Neural cell (in vitro differentiated cells): ENCODE data around the gene MAJIN. TPM values are rescaled to one million over a fixed set of nuclear protein-coding genes. Genes with fewer than 3 reads are reported as not detected.

ENCODE experiments used
- H2AFZ ChIP-seq: fragments of 200-600, 300-800 bp; sonication (generic), shearing (Covaris generic); 2 replicates; pipeline ENCODE4 v1.6.0; 2014; ENCODE audit warnings: low read depth, mild to moderate bottlenecking, antibody characterized with exemption, low read length, moderate library complexity
- H3F3A ChIP-seq: fragments of 200-600 bp; shearing (Covaris generic); 2 replicates; pipeline ENCODE4 v1.6.1; 2016; ENCODE audit warnings: mild to moderate bottlenecking, moderate library complexity, mixed read lengths, antibody characterized with exemption, low read length; ENCODE audit not compliant: insufficient read depth, poor library complexity, severe bottlenecking
- H3K27ac ChIP-seq: fragments of 200-600, 300-800 bp; sonication (generic), shearing (Covaris generic); 2 replicates; pipeline ENCODE4 v1.5.1; 2014; ENCODE audit warnings: mild to moderate bottlenecking, low read length, moderate library complexity
- H3K27me3 ChIP-seq: fragments of 300-800, 200-600 bp; sonication (generic), shearing (Covaris generic); 2 replicates; pipeline ENCODE4 v1.6.0; 2014; ENCODE audit warnings: mild to moderate bottlenecking, low read depth, low read length, moderate library complexity; ENCODE audit not compliant: insufficient read depth
- H3K36me3 ChIP-seq: fragments of 300-800, 200-600 bp; sonication (generic), shearing (Covaris generic); 2 replicates; pipeline ENCODE4 v1.5.1; 2014; ENCODE audit warnings: mild to moderate bottlenecking, antibody characterized with exemption, low read length, moderate library complexity; ENCODE audit not compliant: insufficient read depth
- H3K4me2 ChIP-seq: fragments of 300-800, 200-600 bp; sonication (generic), shearing (Covaris generic); 2 replicates; pipeline ENCODE4 v1.6.0; 2014; ENCODE audit warnings: mild to moderate bottlenecking, low read length
- H3K4me3 ChIP-seq: fragments of 300-800, 200-600 bp; sonication (generic), shearing (Covaris generic); 2 replicates; pipeline ENCODE4 v1.5.1; 2014; ENCODE audit warnings: mild to moderate bottlenecking, low read length, moderate library complexity
- H3K79me2 ChIP-seq: fragments of 200-600 bp; shearing (Covaris generic); replicated peaks from 2 replicates; pipeline ENCODE4 v1.6.0; 2014; ENCODE audit warnings: mild to moderate bottlenecking, low read length, moderate library complexity; ENCODE audit not compliant: insufficient read depth
- H3K9ac ChIP-seq: fragments of 300-800, 200-600 bp; sonication (generic), shearing (Covaris generic); 2 replicates; pipeline ENCODE4 v1.6.1; 2016; ENCODE audit warnings: mild to moderate bottlenecking, low read length, mixed read lengths
- H3K9me2 ChIP-seq: fragments of 200-600 bp; shearing (Covaris generic); 2 replicates; pipeline ENCODE4 v1.6.1; 2016; ENCODE audit warnings: mild to moderate bottlenecking, low read length, mixed read lengths; ENCODE audit not compliant: insufficient read depth
- H3K9me3 ChIP-seq: fragments of 200-600, 300-800 bp; sonication (generic), shearing (Covaris generic); 2 replicates; pipeline ENCODE4 v1.6.1; 2016; ENCODE audit warnings: mild to moderate bottlenecking, mixed run types, low read length, moderate library complexity, mixed read lengths
- H4K20me1 ChIP-seq: fragments of 200-600 bp; shearing (Covaris generic); 2 replicates; pipeline ENCODE4 v1.6.1; 2016; ENCODE audit warnings: mild to moderate bottlenecking, mixed run types; ENCODE audit not compliant: insufficient read depth
- EP300 ChIP-seq: fragments of 450-650 bp; conservative IDR thresholded peaks from 2 replicates; pipeline ENCODE4 v1.6.1; 2014; ENCODE audit warnings: antibody characterized with exemption, mild to moderate bottlenecking, moderate library complexity; ENCODE audit not compliant: poor library complexity, severe bottlenecking
- EZH2 ChIP-seq: fragments of 200-600, 300-800 bp; shearing (Covaris generic), sonication (generic); IDR thresholded peaks from 2 replicates; pipeline ENCODE4 v1.6.1; 2014; ENCODE audit warnings: antibody characterized with exemption, low read length, borderline replicate concordance, mild to moderate bottlenecking; ENCODE audit not compliant: insufficient read depth, poor library complexity, severe bottlenecking
- MXI1 ChIP-seq: fragments of 450-650 bp; conservative IDR thresholded peaks from 2 replicates; pipeline ENCODE4 v1.6.1; 2014; ENCODE audit warnings: antibody characterized with exemption, mild to moderate bottlenecking; ENCODE audit not compliant: poor library complexity, severe bottlenecking
- POLR2AphosphoS5 ChIP-seq: IDR thresholded peaks from 2 replicates; pipeline ENCODE4 v1.6.1; 2012
- RAD21 ChIP-seq: fragments of 450-650 bp; conservative IDR thresholded peaks from 2 replicates; pipeline ENCODE4 v1.6.1; 2014; ENCODE audit warnings: antibody characterized with exemption, mild to moderate bottlenecking, moderate library complexity
- SMC3 ChIP-seq: fragments of 450-650 bp; conservative IDR thresholded peaks from 2 replicates; pipeline ENCODE4 v1.6.1; 2014; ENCODE audit warnings: antibody characterized with exemption, mild to moderate bottlenecking, moderate library complexity; ENCODE audit not compliant: poor library complexity
- TAF1 ChIP-seq: IDR thresholded peaks from 2 replicates; pipeline ENCODE4 v1.6.1; 2012; ENCODE audit warnings: low read depth
- polyA plus RNA-seq: library from polyadenylated mRNA; depleted of rRNA; stranded (reverse); fragments of >200 nt; gene quantifications from 2 replicates; pipeline ENCODE4 v1.2.3, GENCODE V29; 2014
- TF ChIP-seq, protein P1 (sequence below): fragments of 450-650 bp; IDR thresholded peaks from 2 replicates; pipeline ENCODE4 v1.5.1; 2014; ENCODE audit warnings: antibody characterized with exemption, mild to moderate bottlenecking, moderate library complexity; ENCODE audit not compliant: poor library complexity, severe bottlenecking
- TF ChIP-seq, protein P2 (sequence below): IDR thresholded peaks from 2 replicates; pipeline ENCODE4 v1.6.1; 2012; ENCODE audit warnings: borderline replicate concordance

Gene MAJIN
- polyA plus RNA-seq, 1 donor from 2014 or later: not detected

DNA sequence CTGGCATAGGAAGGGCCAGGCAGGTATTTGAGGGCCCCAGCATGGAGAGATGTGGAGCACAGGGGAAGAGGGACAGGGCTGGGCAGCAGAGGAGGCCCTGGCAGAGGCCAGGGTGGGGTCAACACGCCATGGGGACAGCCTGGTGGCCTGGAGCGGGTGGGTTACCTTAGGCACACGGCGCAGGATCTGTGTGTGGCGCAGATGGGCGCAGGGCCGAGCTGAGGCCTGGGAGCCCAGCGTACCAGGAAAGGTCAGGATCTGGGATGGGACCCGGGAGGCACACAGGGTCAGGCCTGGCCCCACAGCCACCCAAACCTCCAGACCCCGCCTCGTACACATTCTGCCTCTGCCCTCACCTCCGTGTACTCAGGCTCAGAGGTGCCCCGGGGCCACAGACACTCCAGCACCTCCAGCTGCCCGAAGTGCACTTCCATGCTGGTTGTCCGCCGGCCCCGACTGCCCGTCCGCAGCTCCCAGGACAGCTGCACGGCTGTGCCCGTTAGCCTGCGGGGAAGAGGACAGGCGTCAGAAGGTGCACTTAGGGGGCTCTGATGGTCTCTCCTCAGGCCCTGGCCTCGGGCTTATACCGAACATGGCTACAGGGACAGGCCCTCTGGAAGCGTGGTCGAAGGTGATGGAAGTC, 61.3 kb downstream of the MAJIN start:
- no peak overlapping the region for H3K27ac ChIP-seq
- H3K9ac ChIP-seq: no peak overlapping the region
- H3K27me3 ChIP-seq: no peaks in the 10 kb centered on the region
- no peaks in the 10 kb centered on the region for H3K79me2 ChIP-seq
- no peaks in the 10 kb centered on the region for H3F3A ChIP-seq
- H3K9me3 ChIP-seq: no peaks in the 10 kb centered on the region
- H3K4me2 ChIP-seq: no peak overlapping the region
- H3K4me3 ChIP-seq: no peak overlapping the region
- no peak overlapping the region for H2AFZ ChIP-seq
- no peaks in the 10 kb centered on the region for H3K36me3 ChIP-seq
- no peaks in the 10 kb centered on the region for H3K9me2 ChIP-seq
- TF ChIP-seq, protein P1, sequence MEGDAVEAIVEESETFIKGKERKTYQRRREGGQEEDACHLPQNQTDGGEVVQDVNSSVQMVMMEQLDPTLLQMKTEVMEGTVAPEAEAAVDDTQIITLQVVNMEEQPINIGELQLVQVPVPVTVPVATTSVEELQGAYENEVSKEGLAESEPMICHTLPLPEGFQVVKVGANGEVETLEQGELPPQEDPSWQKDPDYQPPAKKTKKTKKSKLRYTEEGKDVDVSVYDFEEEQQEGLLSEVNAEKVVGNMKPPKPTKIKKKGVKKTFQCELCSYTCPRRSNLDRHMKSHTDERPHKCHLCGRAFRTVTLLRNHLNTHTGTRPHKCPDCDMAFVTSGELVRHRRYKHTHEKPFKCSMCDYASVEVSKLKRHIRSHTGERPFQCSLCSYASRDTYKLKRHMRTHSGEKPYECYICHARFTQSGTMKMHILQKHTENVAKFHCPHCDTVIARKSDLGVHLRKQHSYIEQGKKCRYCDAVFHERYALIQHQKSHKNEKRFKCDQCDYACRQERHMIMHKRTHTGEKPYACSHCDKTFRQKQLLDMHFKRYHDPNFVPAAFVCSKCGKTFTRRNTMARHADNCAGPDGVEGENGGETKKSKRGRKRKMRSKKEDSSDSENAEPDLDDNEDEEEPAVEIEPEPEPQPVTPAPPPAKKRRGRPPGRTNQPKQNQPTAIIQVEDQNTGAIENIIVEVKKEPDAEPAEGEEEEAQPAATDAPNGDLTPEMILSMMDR: no peak
- TF ChIP-seq MXI1 (no peak), SMC3 (no peak), EP300 (no peak), TAF1 (no peak), RAD21 (no peak), POLR2AphosphoS5 (no peak), EZH2 (no peak)
- TF ChIP-seq, protein P2, sequence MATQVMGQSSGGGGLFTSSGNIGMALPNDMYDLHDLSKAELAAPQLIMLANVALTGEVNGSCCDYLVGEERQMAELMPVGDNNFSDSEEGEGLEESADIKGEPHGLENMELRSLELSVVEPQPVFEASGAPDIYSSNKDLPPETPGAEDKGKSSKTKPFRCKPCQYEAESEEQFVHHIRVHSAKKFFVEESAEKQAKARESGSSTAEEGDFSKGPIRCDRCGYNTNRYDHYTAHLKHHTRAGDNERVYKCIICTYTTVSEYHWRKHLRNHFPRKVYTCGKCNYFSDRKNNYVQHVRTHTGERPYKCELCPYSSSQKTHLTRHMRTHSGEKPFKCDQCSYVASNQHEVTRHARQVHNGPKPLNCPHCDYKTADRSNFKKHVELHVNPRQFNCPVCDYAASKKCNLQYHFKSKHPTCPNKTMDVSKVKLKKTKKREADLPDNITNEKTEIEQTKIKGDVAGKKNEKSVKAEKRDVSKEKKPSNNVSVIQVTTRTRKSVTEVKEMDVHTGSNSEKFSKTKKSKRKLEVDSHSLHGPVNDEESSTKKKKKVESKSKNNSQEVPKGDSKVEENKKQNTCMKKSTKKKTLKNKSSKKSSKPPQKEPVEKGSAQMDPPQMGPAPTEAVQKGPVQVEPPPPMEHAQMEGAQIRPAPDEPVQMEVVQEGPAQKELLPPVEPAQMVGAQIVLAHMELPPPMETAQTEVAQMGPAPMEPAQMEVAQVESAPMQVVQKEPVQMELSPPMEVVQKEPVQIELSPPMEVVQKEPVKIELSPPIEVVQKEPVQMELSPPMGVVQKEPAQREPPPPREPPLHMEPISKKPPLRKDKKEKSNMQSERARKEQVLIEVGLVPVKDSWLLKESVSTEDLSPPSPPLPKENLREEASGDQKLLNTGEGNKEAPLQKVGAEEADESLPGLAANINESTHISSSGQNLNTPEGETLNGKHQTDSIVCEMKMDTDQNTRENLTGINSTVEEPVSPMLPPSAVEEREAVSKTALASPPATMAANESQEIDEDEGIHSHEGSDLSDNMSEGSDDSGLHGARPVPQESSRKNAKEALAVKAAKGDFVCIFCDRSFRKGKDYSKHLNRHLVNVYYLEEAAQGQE: no peak
- H4K20me1 ChIP-seq: no peaks in the 10 kb centered on the region

DNA sequence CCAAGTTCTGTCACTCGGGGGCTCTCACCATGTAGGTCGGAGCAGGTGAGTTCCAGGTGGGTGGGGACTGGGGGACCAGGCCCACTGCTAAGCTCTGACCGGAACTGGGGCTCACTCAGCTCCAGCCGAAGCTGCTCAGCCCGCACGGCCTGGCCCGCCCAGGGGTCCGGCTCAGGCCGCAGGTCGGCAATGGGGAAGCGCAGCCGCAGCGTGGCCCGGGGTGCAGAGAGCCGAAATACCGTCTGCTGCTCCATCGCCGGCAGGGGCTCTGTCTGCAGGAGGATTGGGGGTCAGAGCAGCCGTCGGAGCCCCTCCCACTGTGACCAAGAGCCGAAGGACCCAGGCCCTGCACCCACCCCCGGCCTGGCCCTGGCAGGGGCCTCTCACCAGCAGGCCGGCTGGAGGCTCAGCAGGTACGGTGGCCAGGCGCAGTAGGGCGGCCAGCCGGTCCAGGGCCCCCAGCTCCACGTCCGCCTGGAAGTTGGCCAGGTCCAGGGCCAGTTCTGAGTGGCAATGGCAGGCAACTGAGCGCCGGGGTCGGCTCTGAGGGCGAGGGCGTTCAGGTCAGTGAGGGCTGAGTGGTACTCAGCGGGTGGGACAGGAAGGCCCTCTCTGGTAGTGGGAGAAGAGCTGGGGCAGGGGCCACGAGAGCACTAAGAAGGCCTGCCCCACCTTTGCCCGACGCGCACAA, 62.1 kb downstream of the MAJIN start:
- H3K9ac ChIP-seq: no peak overlapping the region
- H3K36me3 ChIP-seq: no peaks in the 10 kb centered on the region
- H3K27ac ChIP-seq: no peak overlapping the region
- no peak overlapping the region for H3K4me3 ChIP-seq
- no peaks in the 10 kb centered on the region for H3K9me3 ChIP-seq
- no peak for TF ChIP-seq TAF1
- no peak for TF ChIP-seq EP300
- no peak for TF ChIP-seq POLR2AphosphoS5
- TF ChIP-seq, protein P2: no peak
- TF ChIP-seq SMC3: no peak
- TF ChIP-seq, protein P1: no peak
- no peak for TF ChIP-seq RAD21
- no peak for TF ChIP-seq MXI1
- H3K9me2 ChIP-seq: no peaks in the 10 kb centered on the region
- H3K27me3 ChIP-seq: no peaks in the 10 kb centered on the region
- no peaks in the 10 kb centered on the region for H3K79me2 ChIP-seq
- H3K4me2 ChIP-seq: no peak overlapping the region
- H2AFZ ChIP-seq: no peak overlapping the region
- no peaks in the 10 kb centered on the region for H4K20me1 ChIP-seq
- H3F3A ChIP-seq: no peaks in the 10 kb centered on the region
